ENCODE data around the gene MBP.

DNA sequence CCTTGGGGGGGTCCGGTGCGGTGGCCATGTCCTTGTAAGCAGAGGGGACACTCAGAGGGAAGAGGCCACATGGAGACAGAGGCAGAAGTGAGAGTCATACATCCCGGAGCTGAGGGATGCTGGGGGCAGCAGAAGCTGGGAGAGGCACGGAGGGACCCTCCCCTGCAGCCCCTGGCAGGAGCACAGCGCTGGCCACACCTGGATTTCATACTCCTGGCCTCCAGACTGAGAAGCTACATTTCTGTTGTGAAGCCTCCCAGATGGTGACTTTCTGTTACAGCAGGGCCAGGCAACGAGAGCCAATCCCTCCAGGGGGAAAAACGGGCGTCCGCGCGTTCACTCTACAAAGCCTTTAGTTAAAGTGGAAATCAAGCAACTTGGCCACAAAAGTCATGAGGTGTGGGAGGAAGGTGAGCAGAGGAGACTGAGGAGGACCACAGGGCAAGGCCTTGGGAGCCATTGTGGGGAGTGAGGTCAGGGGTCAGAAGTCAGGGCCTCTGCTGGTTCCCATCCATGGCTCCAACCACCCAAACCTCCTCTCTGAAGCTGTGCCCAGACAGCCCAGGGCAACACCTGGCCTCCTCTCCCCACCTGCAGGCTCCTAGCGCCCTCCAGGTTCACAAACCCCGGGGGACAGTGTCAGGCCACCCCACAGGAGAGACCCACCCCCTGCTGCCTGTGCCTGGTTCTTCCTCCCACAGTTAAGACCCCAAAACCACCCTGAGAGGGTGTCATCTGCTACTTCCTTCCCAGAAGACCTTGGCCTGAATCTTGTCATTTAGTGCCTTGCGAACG lies 4.5 kb upstream of the MBP start:
- TF ChIP-seq, protein P1, sequence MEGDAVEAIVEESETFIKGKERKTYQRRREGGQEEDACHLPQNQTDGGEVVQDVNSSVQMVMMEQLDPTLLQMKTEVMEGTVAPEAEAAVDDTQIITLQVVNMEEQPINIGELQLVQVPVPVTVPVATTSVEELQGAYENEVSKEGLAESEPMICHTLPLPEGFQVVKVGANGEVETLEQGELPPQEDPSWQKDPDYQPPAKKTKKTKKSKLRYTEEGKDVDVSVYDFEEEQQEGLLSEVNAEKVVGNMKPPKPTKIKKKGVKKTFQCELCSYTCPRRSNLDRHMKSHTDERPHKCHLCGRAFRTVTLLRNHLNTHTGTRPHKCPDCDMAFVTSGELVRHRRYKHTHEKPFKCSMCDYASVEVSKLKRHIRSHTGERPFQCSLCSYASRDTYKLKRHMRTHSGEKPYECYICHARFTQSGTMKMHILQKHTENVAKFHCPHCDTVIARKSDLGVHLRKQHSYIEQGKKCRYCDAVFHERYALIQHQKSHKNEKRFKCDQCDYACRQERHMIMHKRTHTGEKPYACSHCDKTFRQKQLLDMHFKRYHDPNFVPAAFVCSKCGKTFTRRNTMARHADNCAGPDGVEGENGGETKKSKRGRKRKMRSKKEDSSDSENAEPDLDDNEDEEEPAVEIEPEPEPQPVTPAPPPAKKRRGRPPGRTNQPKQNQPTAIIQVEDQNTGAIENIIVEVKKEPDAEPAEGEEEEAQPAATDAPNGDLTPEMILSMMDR (IDR thresholded peaks at IDR 0.05 in 2 of 3, conservative IDR thresholded peaks at IDR 0.05 in 1 of 3; ENCODE audit: control insufficient read depth in 2 of 3, extremely low read depth in 1 of 3, insufficient read depth in 1 of 3, low read depth in 3 of 3, low read length in 3 of 3), result no peak
- TF ChIP-seq, protein P2, sequence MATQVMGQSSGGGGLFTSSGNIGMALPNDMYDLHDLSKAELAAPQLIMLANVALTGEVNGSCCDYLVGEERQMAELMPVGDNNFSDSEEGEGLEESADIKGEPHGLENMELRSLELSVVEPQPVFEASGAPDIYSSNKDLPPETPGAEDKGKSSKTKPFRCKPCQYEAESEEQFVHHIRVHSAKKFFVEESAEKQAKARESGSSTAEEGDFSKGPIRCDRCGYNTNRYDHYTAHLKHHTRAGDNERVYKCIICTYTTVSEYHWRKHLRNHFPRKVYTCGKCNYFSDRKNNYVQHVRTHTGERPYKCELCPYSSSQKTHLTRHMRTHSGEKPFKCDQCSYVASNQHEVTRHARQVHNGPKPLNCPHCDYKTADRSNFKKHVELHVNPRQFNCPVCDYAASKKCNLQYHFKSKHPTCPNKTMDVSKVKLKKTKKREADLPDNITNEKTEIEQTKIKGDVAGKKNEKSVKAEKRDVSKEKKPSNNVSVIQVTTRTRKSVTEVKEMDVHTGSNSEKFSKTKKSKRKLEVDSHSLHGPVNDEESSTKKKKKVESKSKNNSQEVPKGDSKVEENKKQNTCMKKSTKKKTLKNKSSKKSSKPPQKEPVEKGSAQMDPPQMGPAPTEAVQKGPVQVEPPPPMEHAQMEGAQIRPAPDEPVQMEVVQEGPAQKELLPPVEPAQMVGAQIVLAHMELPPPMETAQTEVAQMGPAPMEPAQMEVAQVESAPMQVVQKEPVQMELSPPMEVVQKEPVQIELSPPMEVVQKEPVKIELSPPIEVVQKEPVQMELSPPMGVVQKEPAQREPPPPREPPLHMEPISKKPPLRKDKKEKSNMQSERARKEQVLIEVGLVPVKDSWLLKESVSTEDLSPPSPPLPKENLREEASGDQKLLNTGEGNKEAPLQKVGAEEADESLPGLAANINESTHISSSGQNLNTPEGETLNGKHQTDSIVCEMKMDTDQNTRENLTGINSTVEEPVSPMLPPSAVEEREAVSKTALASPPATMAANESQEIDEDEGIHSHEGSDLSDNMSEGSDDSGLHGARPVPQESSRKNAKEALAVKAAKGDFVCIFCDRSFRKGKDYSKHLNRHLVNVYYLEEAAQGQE (IDR thresholded peaks at IDR 0.05; ENCODE audit: low read depth, low read length), result no peak
- TF ChIP-seq NFIC (IDR thresholded peaks at IDR 0.05; ENCODE audit: low read depth, low read length) (no peak), BACH1 (IDR thresholded peaks at IDR 0.05; ENCODE audit: borderline replicate concordance) (no peak)
- TF ChIP-seq, protein P3, sequence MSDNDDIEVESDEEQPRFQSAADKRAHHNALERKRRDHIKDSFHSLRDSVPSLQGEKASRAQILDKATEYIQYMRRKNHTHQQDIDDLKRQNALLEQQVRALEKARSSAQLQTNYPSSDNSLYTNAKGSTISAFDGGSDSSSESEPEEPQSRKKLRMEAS (IDR thresholded peaks at IDR 0.05; ENCODE audit: low read depth, low read length), result no peak

All from GM12878 (cell line).